CD4-positive, alpha-beta T cell treated with Interleukin-15 for 4 hours (primary cell): Measurements from ENCODE around the gene LGALS4.
A peak's percentile ranks its signal among the peaks of the same experiment; 100 is the strongest.
"Not testable (repeated sequence)": the region's sequence is repeated elsewhere in the genome, so short reads cannot be mapped to it uniquely, and the experiment has no call there.

Source experiments
- DNase-seq: peaks from one replicate; pipeline ENCODE4 v3.0.0-alpha.2; 2020; ENCODE audit warnings: low spot score

Gene LGALS4

DNA sequence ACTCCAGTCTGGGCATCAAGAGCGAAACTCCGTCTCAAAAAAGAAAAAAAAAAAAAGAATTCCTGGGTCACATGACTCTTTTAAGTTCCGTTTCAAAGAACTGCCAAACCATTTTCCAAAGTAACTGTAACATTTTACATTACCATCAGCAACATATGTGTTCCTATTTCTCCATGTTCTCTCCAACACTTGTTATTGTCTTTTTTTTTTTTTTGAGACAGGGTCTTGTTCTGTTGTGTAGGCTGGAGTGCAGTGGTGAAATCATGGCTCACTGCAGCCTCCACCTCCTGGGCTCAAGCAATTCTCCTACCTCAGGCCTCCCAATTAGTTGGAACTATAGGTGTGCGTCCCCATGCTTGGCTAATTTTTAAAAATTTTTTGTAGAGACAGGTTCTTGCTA, 17.2 kb downstream of the LGALS4 start:
- DNase-seq = no peak

DNA sequence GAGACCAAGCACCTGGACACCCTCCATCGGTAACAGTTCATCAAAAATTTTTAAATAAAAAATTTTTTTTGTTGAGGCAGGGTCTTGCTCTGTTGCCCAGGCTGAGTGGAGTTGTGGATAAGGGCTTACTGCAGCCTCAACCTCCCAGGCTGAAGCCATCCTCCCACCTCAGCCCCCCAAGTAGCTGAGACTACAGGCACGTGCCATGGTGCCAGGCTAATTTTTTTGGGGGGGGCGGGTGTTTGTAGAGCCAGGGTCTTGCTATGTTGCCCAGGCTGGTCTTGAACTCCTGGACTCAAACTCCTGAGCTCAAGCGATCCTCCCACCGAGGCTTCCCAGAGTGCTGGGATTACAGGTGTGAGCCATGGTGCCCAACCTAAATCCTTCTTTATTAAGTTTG, 19.1 kb downstream of the LGALS4 start:
- no peak for DNase-seq

DNA sequence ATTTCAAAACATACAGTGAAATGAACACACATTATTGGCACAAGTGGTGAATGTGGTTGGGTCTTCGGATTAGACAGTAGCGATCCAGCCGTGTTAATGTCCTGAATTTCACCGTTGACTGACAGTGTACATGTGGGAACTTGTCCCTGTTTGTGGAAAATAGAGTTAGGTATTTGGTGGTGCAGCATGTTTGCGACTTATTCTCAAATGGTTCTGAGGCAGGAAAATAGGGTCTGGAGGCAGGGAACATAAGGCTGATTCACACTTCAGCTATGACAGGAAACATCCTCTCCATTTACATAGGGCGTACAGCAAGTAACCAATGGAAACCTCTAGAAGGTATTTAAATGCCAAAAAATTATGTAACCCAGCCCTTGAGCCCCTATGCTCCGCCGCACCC, 19.6 kb downstream of the LGALS4 start:
- DNase-seq = no peak

DNA sequence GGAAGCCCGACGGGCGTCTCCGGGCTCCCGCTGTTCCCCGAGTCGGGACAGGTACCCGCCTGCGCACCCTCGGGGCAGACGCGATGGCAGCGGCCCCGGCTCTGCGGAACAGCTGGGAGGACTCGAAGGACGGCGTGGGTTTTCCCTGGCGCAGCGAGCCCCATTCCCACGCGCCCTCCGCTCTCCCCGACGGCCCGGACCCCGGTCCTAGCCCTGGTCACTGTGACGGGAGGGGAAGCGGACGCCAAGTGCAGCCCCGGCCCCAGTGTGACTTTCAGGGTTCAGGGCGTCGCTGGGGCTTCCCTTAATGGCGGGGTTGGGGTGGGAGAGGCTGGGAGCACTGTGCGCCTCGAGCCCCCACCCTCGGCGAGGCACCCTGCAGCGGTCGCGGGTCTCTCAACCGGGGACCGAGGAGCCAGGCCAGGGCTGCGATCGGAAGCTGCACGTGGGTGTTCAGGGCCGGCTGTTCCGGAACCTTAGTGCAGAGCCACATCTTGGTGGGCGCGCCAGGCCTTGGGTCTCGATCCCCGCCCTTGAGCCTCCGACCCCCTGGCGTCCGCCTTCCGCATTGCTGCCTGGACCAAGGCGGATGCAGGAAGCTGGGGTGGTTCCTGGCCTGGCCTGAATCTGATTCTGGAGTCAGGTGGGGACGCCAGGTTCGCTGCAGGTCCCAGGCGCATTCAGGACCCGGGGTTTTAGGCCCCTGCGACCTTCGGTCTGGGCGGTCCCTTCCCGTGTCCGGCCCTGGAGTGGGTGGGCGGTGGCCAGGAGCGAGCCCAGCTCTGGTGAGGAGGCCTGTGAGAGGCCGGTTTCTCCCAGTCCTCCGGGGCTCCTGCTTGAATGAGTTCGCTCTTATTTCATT, 20.3 kb downstream of the LGALS4 start:
- peak; percentile 36 for DNase-seq

DNA sequence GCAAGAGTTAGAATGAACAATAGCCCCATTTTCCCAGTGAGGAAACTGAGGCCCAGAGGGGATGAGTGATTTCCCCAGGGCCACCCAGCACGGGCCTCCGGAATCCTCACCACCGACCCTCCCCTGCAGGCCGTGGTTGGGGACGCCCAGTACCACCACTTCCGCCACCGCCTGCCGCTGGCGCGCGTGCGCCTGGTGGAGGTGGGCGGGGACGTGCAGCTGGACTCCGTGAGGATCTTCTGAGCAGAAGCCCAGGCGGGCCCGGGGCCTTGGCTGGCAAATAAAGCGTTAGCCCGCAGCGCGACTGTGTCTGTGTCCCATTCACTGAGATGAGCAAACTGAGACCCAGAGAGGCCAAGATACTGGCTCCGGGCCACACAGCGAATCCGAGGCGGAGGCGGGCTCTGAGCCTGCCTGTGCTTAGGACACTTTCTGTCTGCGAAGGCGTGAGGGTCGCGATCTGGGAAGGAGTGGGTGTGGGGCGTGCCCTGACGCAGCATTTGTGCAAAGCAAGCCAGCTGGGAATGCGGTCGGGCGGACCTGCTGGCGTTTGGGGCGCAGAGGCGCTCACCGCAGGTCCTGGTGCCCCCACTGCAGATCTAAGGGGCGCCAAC, 21.2 kb downstream of the LGALS4 start:
- DNase-seq = not testable (repeated sequence)

DNA sequence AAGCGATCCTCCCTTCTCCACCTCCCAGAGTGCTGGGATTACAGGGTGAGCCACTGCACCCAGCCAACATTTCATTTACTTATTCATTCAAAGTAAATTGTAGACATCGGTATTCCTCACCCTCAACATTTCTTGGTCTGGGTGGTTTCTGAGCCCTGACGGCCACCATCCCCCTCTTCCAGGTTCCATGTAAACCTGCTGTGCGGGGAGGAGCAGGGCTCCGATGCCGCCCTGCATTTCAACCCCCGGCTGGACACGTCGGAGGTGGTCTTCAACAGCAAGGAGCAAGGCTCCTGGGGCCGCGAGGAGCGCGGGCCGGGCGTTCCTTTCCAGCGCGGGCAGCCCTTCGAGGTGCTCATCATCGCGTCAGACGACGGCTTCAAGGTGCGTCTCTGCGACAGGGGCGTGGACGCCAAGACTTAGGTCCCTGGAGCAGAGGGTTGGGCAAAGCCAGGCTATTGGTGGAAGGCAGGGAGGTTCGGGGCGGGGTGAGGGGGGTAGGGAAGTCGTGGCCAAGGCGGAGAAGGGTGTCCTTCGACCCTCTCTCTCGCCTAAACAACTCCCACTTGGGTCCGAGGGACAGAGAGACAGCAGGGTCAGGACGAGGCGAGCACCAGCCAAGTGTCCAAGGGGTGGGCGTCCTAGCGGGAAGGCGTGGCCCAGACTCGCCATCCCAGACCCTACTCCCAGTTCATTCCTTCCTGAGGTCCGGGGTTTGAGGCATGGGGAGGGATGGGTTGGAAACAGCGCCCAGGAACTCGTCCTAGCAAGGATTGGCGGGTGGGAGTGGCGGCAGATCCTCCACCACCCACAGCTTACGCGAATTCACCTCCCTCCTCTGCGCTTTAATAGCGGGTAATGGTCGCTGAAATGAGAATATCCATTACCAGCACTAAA, 22.0 kb downstream of the LGALS4 start:
- not testable (repeated sequence) for DNase-seq

DNA sequence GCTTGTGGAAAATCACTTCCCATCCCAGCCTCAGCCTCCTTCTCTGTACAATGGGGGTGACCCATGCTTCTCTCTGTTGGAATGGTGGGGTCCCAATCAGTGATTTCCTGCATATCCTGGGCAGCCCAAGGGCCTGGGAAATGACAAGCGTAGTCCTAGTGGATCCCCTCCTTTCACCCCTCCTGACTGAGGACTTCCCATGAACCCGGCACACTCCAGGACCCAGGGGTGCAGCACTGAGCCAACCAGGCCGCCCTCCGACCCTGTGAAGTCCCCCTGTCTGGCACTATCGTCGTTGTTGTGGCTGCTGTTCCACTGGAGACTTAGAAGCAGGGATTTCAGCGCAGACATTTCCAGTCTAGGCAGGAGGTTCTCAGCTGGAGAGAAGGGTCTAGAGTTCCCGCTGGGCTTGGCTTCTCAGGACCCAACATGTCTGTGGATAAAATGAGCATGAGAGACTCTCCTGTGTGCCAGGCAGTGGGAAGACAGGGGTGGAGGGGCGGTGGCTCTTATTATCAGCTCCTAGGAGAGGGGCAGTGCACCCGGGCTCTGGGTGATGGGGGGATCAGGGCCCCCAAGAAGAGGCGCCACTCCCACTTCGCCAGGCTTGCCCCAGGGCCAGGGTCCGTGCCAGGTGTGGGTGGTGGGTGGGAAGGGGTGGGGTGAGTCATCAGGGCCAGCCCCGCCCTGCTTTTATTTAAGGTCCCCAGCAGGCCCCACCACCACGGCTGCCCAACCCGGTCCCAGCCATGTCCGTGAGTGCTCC, 24.1 kb downstream of the LGALS4 start, which contains the start of gene LGALS7B:
LGALS7B (plus strand) TSS at position 723 of the 766 bp plus-strand sequence; CDS start at position 750, 27 bp downstream.
- DNase-seq = no peak

DNA sequence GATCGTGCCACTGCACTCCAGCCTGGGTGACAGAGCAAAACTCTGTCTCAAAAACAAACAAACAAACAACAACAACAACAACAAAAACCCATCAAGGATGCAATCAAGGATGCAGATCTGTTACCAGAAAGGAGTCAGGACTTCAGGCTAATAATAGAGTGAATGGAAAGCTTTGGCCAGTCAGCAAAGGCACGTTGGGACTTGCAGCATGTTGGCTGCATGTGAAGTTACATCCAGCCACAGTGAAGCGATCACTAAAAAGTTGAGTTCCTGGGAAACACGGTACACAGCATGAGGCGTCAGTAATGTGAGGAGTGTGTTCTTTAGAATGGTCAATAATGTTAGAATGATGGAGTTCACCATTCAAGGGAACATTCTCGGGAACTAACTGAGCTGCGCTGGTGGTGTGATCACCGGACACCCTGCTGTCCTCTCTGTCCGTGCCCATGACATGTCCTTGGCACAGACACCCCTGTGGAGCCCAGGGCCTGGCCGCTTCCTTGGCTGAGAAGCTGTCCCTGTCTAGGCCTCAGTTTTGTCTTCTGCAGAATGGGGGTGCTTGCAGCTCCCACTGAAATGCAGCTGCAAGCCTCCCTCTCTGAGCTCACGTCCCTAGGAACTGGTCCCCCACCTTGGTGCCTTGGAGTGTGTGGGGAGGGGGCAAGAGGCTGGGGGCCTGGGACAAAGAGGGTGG, 26.0 kb downstream of the LGALS4 start:
- DNase-seq = no peak

DNA sequence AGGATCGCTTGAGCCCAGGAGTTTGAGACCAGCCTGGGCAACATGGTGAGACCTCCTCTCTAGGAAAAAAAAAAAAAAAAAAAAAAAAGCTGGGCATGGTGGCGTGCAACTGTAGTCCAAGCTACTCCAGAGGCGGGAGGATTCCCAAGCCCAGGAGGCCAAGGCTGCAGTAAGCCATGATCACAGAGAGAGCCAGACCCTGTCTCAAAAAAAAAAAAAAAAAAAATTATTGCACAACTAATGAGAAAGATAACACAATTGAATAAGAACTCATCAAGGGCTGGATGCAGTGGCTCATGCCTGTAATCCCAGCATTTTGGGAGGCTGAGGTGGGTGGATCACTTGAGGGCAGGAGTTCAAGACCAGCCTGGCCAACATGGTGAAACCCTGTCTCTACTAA, 26.7 kb downstream of the LGALS4 start:
- not testable (repeated sequence) for DNase-seq

DNA sequence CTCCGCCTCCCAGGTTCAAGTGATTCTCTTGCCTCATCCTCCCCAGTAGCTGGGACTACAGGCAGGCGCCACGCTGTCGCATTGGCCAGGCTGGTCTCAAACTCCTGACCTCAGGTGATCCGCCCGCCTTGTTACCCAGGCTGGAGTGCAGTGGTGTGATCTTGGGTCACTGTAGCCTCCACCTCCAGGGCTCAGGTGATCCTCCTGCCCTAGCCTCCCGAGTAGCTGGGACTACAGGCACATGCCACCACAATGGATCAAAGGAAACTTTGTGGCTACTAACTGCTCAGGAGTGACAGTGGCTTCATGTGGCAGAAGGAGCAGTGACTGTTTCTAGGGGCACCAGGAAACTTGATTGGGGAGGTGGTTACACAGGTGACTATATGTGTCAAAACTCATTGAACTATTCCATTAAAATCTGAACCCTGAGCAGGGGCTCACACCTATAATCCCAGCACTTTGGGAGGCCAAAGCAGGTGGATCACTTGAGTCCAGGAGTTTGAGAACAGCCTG, 27.5 kb downstream of the LGALS4 start:
- DNase-seq = no peak

DNA sequence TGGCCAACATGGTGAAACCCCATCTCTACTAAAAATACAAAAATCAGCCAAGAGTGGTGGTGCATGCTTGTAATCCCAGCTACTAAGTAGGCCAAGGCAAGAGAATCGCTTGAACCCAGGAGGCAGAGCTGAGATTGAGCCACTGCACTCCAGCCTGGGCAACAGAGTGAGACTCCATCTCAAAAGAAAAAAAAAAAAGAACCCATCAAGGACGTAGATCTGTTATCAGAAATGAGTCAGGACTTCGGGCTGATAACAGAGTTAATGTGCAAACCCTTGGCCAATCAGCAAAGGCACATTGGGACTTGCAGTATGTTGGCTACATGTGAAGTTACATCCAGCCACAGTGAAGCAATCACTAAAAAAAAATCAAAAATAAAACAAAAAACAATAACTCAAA, 28.5 kb downstream of the LGALS4 start:
- DNase-seq = no peak

DNA sequence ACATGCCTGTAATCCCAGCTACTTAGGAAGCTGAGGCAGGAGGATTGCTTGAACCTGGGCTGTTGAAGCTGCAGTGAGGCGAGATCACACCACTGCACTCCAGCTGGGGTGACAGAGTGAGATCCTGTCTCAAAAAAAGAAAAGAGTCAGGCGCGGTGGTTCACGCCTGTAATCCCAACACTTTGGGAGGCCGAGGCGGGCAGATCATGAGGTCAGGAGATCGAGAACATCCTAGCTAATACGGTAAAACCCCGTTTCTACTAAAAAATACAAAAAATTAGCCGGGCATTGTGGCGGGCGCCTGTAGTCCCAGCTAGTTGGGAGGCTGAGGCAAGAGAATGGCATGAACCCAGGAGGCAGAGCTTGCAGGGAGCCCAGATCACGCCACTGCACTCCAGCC, 30.5 kb downstream of the LGALS4 start:
- DNase-seq = not testable (repeated sequence)

DNA sequence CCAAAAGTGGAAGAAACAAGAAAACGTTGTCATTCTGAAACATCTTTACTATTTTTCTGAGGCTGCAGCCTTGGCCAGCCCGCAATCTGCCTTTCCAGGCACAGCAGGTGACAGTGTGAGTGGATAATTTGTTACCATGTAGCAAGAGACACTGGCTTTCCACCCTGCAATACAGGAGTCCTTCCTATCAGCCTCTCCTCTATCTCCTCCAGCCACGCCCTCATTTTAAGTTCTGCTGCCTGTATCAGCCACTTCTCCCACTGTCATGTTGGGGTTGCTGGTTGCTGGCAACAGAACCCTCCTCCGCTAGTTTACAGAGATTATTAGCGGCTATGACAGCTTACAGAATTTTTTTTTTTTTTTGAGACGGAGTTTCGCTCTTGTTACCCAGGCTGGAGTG, 31.7 kb downstream of the LGALS4 start:
- DNase-seq = no peak

DNA sequence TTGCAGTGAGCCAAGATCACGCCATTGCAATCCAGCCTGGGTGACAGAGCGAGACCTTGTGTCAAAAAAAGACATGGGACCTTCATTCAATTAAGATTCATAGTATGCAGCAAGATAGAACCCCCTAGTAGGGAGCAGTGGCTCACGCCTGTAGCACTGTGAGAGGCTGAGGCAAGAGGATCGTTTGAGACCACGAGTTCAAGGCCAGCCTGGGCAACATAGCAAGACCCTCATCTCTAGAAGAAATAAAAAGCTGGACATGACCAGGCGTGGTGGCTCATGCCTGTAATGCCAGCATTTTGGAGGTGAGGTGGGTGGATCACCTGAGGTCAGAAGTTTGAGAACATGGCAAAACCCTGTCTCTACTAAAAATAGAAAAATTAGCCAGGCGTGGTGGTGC, 32.3 kb downstream of the LGALS4 start:
- DNase-seq = no peak

DNA sequence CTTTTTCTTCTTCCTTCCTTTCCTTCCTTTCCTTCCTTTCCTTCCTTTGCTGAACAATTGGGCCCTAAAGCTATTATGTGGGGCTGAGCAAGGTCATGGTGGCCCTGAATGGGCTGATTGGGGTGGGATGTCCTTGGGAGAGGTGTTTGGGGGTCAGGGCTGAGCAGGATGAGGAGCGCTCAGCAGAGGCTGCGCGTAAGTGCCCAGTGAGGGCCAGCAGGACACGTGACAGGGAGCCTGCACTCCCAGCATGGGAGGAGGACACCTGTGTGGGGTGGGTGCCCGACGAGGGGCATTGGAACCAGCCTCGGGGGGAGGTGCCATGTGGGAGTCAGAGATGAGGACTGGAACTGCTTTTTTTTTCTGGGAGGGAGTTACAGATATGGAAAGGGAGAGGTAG, 34.0 kb downstream of the LGALS4 start:
- DNase-seq = no peak

DNA sequence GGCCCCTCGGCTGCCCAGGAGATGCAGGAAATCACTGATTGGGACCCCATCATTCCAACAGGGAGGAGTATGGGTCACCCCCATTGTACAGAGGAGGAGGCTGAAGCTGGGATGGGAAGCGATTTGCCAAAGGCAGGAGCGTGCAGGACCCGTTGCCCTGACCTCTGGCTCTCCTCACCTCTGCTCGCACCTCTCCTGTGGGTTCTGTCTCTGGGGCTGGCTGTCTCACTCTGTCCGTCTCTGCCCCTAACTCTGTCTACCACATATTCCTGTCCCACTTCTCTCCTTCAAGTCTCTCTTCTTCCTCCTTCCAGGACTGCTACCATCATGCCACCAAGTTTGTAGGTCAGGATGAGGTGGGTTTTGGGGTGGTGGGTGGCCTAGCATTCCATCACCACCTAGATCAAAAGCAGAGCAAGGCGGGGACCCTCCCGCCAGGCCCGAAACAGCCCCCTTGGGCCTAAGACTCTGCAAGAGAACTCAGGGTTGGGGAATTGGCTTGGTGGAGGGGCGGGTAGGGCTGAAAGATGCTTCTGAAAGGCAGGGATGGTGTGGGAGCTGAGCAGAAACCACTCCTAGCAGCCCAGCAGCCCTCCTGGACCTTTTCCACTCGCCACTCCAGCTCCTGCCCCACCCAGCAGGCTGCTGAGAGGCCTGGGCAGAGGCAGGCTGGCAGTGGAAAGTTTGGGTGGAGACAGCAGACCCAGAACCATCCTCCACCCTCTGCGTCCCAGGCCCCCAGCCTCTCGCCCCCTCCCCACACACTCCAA, 38.4 kb downstream of the LGALS4 start:
- no peak for DNase-seq

DNA sequence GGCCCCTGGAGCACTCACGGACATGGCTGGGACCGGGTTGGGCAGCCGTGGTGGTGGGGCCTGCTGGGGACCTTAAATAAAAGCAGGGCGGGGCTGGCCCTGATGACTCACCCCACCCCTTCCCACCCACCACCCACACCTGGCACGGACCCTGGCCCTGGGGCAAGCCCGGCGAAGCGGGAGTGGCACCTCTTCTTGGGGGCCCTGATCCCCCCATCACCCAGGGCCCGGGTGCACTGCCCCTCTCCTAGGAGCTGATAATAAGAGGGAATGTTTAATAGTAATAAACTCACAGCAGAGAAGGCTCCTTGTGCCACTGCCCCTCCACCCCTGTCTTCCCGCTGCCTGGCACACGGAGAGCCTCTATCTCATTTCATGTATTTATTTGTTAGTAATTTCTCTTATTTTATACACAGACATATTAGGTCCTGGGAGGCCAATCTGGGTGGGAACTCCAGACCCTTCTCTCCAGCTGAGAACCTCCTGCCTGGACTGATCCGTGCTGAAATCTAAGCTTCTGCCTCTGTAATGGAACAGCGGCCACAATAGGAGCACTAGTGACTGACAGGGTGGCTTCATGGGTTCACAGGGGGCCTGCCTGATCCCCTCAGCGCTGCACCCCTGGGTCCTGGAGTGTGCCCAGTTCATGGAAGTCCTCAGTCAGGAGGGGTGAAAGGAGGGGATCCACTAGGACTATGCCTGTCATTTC, 39.1 kb downstream of the LGALS4 start, which contains the start of gene LGALS7:
LGALS7 (minus strand) TSS at position 49 of the 709 bp plus-strand sequence; CDS start at position 24, 25 bp downstream.
- DNase-seq = no peak

DNA sequence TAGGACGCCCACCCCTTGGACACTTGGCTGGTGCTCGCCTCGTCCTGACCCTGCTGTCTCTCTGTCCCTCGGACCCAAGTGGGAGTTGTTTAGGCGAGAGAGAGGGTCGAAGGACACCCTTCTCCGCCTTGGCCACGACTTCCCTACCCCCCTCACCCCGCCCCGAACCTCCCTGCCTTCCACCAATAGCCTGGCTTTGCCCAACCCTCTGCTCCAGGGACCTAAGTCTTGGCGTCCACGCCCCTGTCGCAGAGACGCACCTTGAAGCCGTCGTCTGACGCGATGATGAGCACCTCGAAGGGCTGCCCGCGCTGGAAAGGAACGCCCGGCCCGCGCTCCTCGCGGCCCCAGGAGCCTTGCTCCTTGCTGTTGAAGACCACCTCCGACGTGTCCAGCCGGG, 41.2 kb downstream of the LGALS4 start:
- not testable (repeated sequence) for DNase-seq

DNA sequence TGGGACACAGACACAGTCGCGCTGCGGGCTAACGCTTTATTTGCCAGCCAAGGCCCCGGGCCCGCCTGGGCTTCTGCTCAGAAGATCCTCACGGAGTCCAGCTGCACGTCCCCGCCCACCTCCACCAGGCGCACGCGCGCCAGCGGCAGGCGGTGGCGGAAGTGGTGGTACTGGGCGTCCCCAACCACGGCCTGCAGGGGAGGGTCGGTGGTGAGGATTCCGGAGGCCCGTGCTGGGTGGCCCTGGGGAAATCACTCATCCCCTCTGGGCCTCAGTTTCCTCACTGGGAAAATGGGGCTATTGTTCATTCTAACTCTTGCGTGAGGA, 41.8 kb downstream of the LGALS4 start:
- DNase-seq = not testable (repeated sequence)
